HTR-8/SVneo (cell line): ENCODE measurements around the gene PRM2.

ENCODE experiments used
- DNase-seq: peaks from one replicate; pipeline ENCODE4 v3.0.0; 2011; ENCODE audit warnings: low spot score, mixed read lengths; ENCODE audit not compliant: insufficient read length
- FAIRE-seq: peaks from 2 replicates; lab custom pipeline; 2011; peaks lifted over from hg19 to GRCh38; lab: Jason Lieb, UNC

The PRM2 gene

DNA sequence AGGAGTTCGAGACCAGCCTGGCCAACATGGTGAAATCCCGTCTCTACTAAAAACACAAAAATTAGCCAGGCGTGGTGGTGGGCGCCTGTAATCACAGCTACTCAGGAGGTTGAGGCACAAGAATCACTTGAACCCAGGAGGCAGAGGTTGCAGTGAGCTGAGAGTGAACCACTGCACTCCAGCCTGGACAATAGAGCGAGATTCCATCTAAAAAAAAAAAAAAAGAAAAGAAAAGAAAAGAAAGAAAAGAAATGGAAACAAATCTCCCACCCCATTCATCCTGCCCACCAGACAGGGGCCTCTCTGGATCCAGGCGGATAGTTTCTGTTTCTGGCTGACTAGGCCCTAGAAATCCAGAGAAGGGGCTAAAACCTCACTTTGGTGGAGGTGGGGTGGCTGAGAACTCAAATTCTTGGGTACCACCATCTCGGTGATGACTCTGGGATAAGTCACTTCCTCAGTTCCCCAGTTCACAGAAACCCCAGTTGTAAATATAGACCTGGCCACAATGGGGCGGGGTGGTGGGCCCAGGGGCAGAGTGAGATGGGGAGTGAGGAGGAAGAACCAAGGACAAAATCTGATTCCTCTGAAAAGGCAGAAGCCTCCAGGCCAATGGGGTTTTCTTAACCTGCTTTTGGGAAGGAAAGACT lies 42.4 kb downstream of the PRM2 start:
- DNase-seq (no peak), FAIRE-seq (no peak)

DNA sequence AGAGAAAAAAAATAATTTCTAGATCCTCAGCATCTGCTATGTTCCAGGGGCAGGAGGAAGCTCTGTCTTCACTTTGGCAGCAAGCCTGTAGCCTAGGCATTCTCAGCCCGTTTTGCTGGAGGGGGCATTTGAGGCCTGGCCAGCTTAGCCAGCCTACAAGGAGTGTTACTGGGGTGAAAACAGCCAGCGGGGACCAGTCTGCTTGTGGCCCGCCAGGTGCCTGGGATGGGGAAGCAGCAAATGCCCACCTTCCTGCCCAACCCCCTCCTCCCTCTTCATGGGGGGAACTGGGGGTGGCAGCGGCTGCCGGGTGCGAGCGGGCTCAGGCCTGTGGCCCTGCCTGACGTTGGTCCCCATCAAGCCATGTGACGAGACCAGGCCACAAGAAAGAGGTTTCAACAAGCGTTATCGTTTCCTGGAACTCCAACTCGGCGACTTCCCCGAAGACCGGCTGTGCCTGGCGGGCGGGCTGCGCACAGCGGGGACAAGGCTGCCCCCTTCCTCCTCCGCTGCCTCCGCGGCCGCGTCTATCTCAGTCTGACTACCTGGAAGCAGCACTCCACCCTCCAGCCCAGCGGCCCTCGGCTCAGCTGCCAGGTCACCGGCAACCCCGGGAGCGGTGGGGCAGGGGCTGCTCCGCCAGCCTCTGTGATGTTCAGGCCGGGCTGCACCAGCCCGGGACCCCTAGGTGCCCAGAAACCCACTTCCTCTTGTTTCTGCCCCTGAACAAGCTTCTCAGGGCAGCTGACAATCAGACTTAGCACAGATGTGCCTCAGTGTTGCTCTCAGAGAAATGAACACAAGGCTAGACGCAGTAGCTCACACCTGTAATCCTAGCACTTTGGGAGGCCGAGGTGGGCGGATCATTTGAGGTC lies 43.2 kb downstream of the PRM2 start:
- DNase-seq (no peak), FAIRE-seq (no peak)

DNA sequence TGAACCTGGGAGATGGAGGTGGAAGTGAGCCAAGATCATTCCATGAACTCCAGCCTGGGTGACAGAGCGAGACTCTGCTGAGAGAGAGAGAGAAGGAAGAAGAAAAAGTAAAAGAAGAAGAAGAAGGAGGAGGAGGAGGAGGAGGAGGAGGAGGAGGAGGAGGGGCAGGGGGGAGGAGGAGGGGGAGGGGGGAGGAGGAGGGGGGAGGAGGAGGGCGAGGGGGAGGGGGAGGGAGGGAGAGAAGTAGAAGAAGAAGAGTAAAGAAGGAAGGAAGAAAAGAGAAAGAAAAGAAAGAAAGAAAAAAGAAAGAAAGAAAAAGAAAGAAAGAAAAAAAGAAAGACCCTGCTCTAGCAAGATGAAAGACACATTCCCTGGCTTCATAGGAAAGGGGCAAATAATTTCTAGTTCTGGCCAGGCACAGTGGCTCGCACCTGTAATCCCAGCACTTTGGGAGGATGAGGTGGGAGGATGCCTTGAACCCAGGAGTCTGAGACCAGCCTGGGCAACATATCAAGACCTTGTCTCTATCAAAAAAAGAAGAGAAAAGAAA lies 43.9 kb downstream of the PRM2 start:
- FAIRE-seq: no peak

DNA sequence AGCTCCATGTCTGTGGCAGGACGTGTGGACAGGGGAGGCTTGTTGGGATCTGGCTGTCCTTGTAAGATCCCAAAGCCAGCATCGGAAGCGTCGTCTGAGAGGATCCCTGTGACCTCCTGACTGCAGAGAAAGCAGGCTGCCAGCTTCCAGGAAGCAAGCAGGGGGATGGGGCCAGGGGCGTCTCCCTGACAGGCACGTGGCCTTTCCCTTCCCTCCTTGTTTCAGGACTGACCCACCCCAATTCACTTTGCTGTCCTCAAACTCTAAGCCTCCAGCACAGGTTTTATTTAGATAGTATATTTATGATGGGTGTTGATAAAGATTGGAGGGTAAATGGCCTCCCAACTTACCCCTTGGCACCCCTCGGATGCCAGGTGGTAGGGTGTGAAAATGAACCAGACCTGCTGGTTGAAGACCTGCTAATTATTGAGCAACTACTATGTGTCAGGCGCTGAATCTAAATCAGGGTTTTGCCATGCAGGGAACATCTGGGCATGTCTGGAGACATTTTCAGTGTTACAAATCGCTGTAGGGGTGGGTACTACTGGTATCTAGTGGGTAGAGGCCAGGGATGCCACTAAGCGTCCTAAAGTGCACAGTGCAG lies 44.8 kb downstream of the PRM2 start:
- no peak for DNase-seq
- FAIRE-seq: no peak

More for the DNA sequence above, 43.9 kb downstream of the PRM2 start:
- no peak for DNase-seq

DNA sequence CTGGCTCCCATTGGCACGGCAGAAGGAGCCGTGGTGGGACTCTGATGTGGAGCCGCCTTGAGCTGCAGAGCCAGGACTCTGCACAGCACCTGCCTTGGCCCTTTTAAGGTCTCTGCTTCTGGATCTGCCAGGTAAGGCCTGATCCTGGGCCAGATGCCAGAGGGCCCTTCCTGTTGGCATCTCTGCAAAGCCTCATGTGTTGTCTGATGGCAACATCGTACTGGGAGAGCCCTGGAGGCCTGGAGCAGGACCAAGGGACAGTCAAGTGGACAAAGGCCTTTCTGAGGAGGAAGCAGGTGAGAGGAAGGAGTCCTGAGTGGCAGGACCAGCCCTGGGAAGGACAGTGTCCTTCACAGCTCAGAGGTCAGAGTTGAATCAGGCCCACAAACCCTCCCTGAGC lies 46.4 kb downstream of the PRM2 start:
- no peak for FAIRE-seq

DNA sequence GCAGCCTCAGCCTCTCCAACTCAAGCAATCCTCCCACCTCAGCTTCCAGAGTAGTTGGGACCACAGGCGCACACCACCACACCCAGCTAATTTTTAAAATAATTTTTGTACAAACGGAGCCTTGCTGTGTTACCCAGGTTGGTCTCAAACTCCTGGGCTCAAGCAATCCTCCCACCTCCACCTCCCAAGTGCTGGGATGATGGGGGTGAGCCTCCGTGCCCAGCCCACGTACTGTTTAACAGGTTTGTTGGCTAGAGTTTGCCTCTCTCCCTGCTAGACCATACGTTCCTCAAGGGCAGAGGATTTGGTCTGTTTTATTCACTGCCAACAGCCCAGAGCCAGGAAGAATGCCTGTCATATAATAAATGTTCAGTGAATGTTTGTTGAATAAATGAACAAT lies 46.8 kb downstream of the PRM2 start:
- no peak for FAIRE-seq
- DNase-seq: no peak

More for the DNA sequence above, 46.4 kb downstream of the PRM2 start:
- no peak for DNase-seq

DNA sequence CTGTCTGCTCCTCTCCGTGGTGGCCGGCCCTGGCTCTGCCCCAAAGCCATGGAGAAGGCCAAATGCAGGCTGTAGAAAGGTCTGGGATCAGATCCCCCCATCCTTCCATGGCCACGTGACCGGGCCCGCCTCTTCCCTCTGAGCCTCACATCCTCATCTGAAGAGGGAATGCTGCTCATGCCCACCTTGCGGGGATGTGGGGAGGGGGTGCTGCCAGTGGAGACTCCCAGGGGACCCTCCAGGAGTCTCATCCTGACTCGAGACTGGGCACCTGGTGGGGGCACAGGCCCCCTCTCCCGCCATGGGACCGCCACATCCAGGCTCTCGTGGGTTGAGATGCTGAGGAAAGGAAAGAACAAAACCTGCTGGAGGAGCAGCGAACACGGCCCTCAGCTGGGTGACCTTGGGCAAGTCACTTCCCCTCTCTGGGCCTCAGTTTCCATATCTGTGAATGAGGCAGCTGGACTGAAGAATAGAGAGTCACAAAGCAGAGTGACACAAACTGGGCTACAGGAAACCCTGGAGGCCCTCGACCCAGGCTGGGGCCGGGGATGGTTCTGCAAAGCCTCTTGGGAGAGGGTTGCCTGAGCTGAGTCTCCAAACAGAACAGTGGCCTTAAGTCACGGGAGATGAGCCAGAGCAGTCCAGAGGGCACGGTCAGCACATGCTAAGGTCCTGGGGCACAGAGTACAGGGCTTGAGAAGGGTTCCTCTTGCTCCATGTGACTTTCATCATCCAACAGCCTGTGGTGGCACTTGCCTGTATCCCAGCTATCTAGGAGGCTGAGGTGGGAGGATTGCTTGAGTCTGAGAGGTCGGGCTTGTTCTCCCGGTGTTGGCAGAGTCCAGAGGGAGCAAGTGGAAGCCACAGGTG lies 50.4 kb downstream of the PRM2 start:
- FAIRE-seq: no peak
- no peak for DNase-seq
